CD8-positive, alpha-beta memory T cell (primary cell): Measurements from ENCODE around the gene SRRM2. TPM values are rescaled to one million over a fixed set of nuclear protein-coding genes. Genes with fewer than 3 reads are reported as not detected.

Source experiments
- CTCF ChIA-PET: fragments of 350-600 bp; sonication (Branson Sonifier 250); formaldehyde crosslinking; loops from one replicate; lab custom pipeline; 2021; ENCODE audit warnings: antibody characterized with exemption; lab: Charles Lee
- POLR2A ChIA-PET: fragments of 350-600 bp; sonication (Branson Sonifier 250); formaldehyde crosslinking; loops from one replicate; lab custom pipeline; 2021; ENCODE audit warnings: antibody characterized with exemption; lab: Charles Lee
- DNase-seq, 5 donors: peaks; one replicate each; pipeline versions ENCODE4 v3.0.0 to v3.0.0-alpha.2; 2020 to 2022; ENCODE audit warnings: mixed read lengths in 1 of 5
- H3K27ac ChIP-seq: one replicate; pipeline ENCODE4 v1.7.0; 2013; ENCODE audit warnings: low read depth, mild to moderate bottlenecking, low read length, moderate library complexity
- H3K27me3 ChIP-seq: 2 replicates; pipeline ENCODE4 v1.7.0; 2013; ENCODE audit warnings: low read length, mild to moderate bottlenecking; ENCODE audit not compliant: insufficient read depth, poor library complexity, severe bottlenecking
- H3K36me3 ChIP-seq: 2 replicates; pipeline ENCODE4 v1.7.0; 2013; ENCODE audit warnings: mild to moderate bottlenecking, low read length, moderate library complexity; ENCODE audit not compliant: insufficient read depth
- H3K4me1 ChIP-seq: 2 replicates; pipeline ENCODE4 v1.7.0; 2013; ENCODE audit warnings: mild to moderate bottlenecking, low read length, moderate library complexity; ENCODE audit not compliant: insufficient read depth
- H3K4me3 ChIP-seq: 2 replicates; pipeline ENCODE4 v1.7.0; 2013; ENCODE audit warnings: mild to moderate bottlenecking, low read length
- H3K9me3 ChIP-seq: 2 replicates; pipeline ENCODE4 v1.7.0; 2013; ENCODE audit warnings: mild to moderate bottlenecking, low read length
- H3K27ac Mint-ChIP-seq, 8 donors: one replicate each; pipeline ENCODE4 v1.8.0; 2020 to 2021; ENCODE audit warnings: mixed read lengths in 8 of 8, mild to moderate bottlenecking in 6 of 8, inconsistent platforms in 3 of 8, moderate library complexity in 3 of 8
- H3K27me3 Mint-ChIP-seq, 2 donors: one replicate each; pipeline ENCODE4 v1.8.0; 2020 to 2021; ENCODE audit warnings: mixed read lengths in 2 of 2, mild to moderate bottlenecking in 1 of 2, moderate library complexity in 1 of 2
- H3K36me3 Mint-ChIP-seq, 3 donors: one replicate each; pipeline ENCODE4 v1.8.0; 2020 to 2021; ENCODE audit warnings: mixed read lengths in 3 of 3, inconsistent platforms in 1 of 3, mild to moderate bottlenecking in 1 of 3
- H3K4me1 Mint-ChIP-seq, 3 donors: one replicate each; pipeline ENCODE4 v1.8.0; 2020 to 2021; ENCODE audit warnings: mixed read lengths in 3 of 3, inconsistent platforms in 1 of 3, mild to moderate bottlenecking in 1 of 3
- H3K4me3 Mint-ChIP-seq, 7 donors: one replicate each; pipeline ENCODE4 v1.8.0; 2020 to 2021; ENCODE audit warnings: mixed read lengths in 7 of 7, mild to moderate bottlenecking in 6 of 7, moderate library complexity in 4 of 7, inconsistent platforms in 2 of 7
- H3K9me3 Mint-ChIP-seq, 5 donors: one replicate each; pipeline ENCODE4 v1.8.0; 2020 to 2022; ENCODE audit warnings: mixed read lengths in 5 of 5, mild to moderate bottlenecking in 3 of 5, moderate library complexity in 2 of 5, inconsistent platforms in 1 of 5
- polyA plus RNA-seq: library from polyadenylated mRNA; unstranded; fragments of 300-500 nt; fragmentation: Illumina TruSeq; gene quantifications from one replicate; pipeline ENCODE4 v1.2.3, GENCODE V29; 2021
- total RNA-seq, 2 experiments: library from RNA; stranded (reverse); gene quantifications; one replicate each; pipeline ENCODE4 v1.2.3, GENCODE V29; 2021

The SRRM2 gene
- total and polyA plus RNA-seq, 3 experiments from 2014 or later, result 130 to 529 (median 517) TPM

- H3K4me1 Mint-ChIP-seq, result peaks cover 5 to 9% (median 6%) of the 10 kb centered on the region in 3 donors
- DNase-seq, result no peak
- POLR2A ChIA-PET, result interaction anchor here (0.6 kb wide), 1 partner anchor 60 kb away, joined by 3 read pairs; no protein-coding TSS in a partner anchor
- no peak overlapping the region for H3K27ac ChIP-seq
- no peaks in the 10 kb centered on the region for H3K36me3 ChIP-seq
- H3K4me3 Mint-ChIP-seq, result no peak overlapping the region
- H3K4me3 ChIP-seq, result no peak overlapping the region
- peaks cover 0 to 3% of the 10 kb centered on the region in 2 donors for H3K27me3 Mint-ChIP-seq
- no peaks in the 10 kb centered on the region for H3K36me3 Mint-ChIP-seq
- H3K9me3 ChIP-seq, result no peaks in the 10 kb centered on the region
- H3K9me3 Mint-ChIP-seq, result no peaks in the 10 kb centered on the region
- H3K27ac Mint-ChIP-seq, result no peak overlapping the region
- CTCF ChIA-PET, result no interaction called here
- H3K4me1 ChIP-seq, result no peaks in the 10 kb centered on the region
- no peaks in the 10 kb centered on the region for H3K27me3 ChIP-seq
These were observed 6.5 kb upstream of the SRRM2 start for GRCh38 chr16:2745961-2746360.

GRCh38 chr16:2748757-2749455, 3.5 kb upstream of the SRRM2 start:
- Histone ChIP-seq H3K36me3 (no peaks in the 10 kb centered on the region), H3K4me3 (no peak overlapping the region), H3K4me1 (peaks cover 17% of the 10 kb centered on the region), H3K27ac (no peak overlapping the region), H3K9me3 (no peaks in the 10 kb centered on the region), H3K27me3 (no peaks in the 10 kb centered on the region)
- peaks cover 19 to 30% (median 26%) of the 10 kb centered on the region in 3 donors for H3K4me1 Mint-ChIP-seq
- H3K4me3 Mint-ChIP-seq, result peak overlapping the region in 1 of 7 donors; percentile 30
- H3K27ac Mint-ChIP-seq, result peak overlapping the region in 1 of 8 donors; percentile 99
- no peak for DNase-seq
- ChIA-PET CTCF (no interaction called here), POLR2A (interaction anchor here (0.5 to 6.8 kb wide), 2 partner anchors 28 to 48 kb away, joined by 7 to 55 read pairs; partner anchors contain the start of gene ELOB)
- H3K36me3 Mint-ChIP-seq, result peaks cover 0 to 12% (median 2%) of the 10 kb centered on the region in 3 donors
- H3K27me3 Mint-ChIP-seq, result peaks cover 0 to 10% of the 10 kb centered on the region in 2 donors
- H3K9me3 Mint-ChIP-seq, result peaks cover 0 to 3% (median 0%) of the 10 kb centered on the region in 5 donors

- Histone ChIP-seq H3K4me3 (no peak overlapping the region), H3K4me1 (peaks cover 23% of the 10 kb centered on the region), H3K36me3 (no peaks in the 10 kb centered on the region), H3K27me3 (no peaks in the 10 kb centered on the region), H3K27ac (no peak overlapping the region), H3K9me3 (no peaks in the 10 kb centered on the region)
- H3K4me1 Mint-ChIP-seq, result peaks cover 25 to 36% (median 31%) of the 10 kb centered on the region in 3 donors
- H3K27ac Mint-ChIP-seq, result peak overlapping the region in 4 of 8 donors; percentile 19 to 99 (median 37)
- DNase-seq, result no peak
- peaks cover 0 to 3% (median 0%) of the 10 kb centered on the region in 5 donors for H3K9me3 Mint-ChIP-seq
- peak overlapping the region in 1 of 7 donors; percentile 39 for H3K4me3 Mint-ChIP-seq
- peaks cover 0 to 12% of the 10 kb centered on the region in 2 donors for H3K27me3 Mint-ChIP-seq
- H3K36me3 Mint-ChIP-seq, result peaks cover 0 to 18% (median 4%) of the 10 kb centered on the region in 3 donors
- POLR2A ChIA-PET, result interaction anchor here (6.8 kb wide), 1 partner anchor 28 kb away, joined by 55 read pairs; the partner anchor contains the start of gene ELOB
- CTCF ChIA-PET, result no interaction called here
These were observed 3.0 kb upstream of the SRRM2 start for GRCh38 chr16:2749476-2749875.

- no peak for DNase-seq
- H3K27me3 ChIP-seq, result no peaks in the 10 kb centered on the region
- peak overlapping the region in 3 of 8 donors; percentile 19 to 99 (median 56) for H3K27ac Mint-ChIP-seq
- peaks cover 27% of the 10 kb centered on the region for H3K4me1 ChIP-seq
- H3K9me3 ChIP-seq, result no peaks in the 10 kb centered on the region
- H3K27me3 Mint-ChIP-seq, result peaks cover 0 to 12% of the 10 kb centered on the region in 2 donors
- no peaks in the 10 kb centered on the region for H3K36me3 ChIP-seq
- peak overlapping the region in 1 of 7 donors; percentile 15 for H3K4me3 Mint-ChIP-seq
- H3K9me3 Mint-ChIP-seq, result peaks cover 0 to 3% (median 0%) of the 10 kb centered on the region in 5 donors
- peaks cover 29 to 41% (median 36%) of the 10 kb centered on the region in 3 donors for H3K4me1 Mint-ChIP-seq
- POLR2A ChIA-PET, result interaction anchor here (6.8 kb wide), 1 partner anchor 27 kb away, joined by 55 read pairs; the partner anchor contains the start of gene ELOB
- H3K27ac ChIP-seq, result no peak overlapping the region
- peaks cover 0 to 22% (median 5%) of the 10 kb centered on the region in 3 donors for H3K36me3 Mint-ChIP-seq
- H3K4me3 ChIP-seq, result no peak overlapping the region
- CTCF ChIA-PET, result interaction anchor here (1.0 to 2.0 kb wide), 2 partner anchors 10 to 28 kb away, joined by 4 to 5 read pairs; no protein-coding TSS in a partner anchor
These were observed 2.5 kb upstream of the SRRM2 start for GRCh38 chr16:2749936-2750335.

GRCh38 chr16:2751577-2752034, 832 bp upstream of the SRRM2 start:
- Histone ChIP-seq H3K27me3 (no peaks in the 10 kb centered on the region), H3K9me3 (no peaks in the 10 kb centered on the region), H3K4me3 (peak overlapping the region; percentile 98), H3K36me3 (peaks cover 4% of the 10 kb centered on the region), H3K27ac (peak overlapping the region; percentile 98), H3K4me1 (peaks cover 44% of the 10 kb centered on the region)
- Mint-ChIP-seq H3K27ac (peak overlapping the region; percentile 97 to 99 (median 98)), H3K9me3 (peaks cover 0 to 3% (median 0%) of the 10 kb centered on the region in 5 donors), H3K4me3 (peak overlapping the region; percentile 53 to 98 (median 90)), H3K4me1 (peaks cover 43 to 57% (median 53%) of the 10 kb centered on the region in 3 donors), H3K27me3 (peaks cover 0 to 10% of the 10 kb centered on the region in 2 donors), H3K36me3 (peaks cover 0 to 37% (median 8%) of the 10 kb centered on the region in 3 donors)
- DNase-seq, result no peak
- POLR2A ChIA-PET, result interaction anchor here (0.6 to 6.8 kb wide), 2 partner anchors 26 to 1281 kb away, joined by 3 to 55 read pairs; partner anchors contain the start of gene ELOB
- CTCF ChIA-PET, result interaction anchor here (2.0 kb wide), 1 partner anchor 27 kb away, joined by 5 read pairs; no protein-coding TSS in a partner anchor

GRCh38 chr16:2752850-2753732, 653 bp downstream of the SRRM2 start:
- Histone ChIP-seq H3K27me3 (no peaks in the 10 kb centered on the region), H3K27ac (peak overlapping the region; percentile 98), H3K9me3 (no peaks in the 10 kb centered on the region), H3K36me3 (peaks cover 18% of the 10 kb centered on the region), H3K4me3 (peak overlapping the region; percentile 98), H3K4me1 (peaks cover 50% of the 10 kb centered on the region)
- H3K4me3 Mint-ChIP-seq, result peak overlapping the region; percentile 87 to 98 (median 91)
- peak in 2 of 5 donors; percentile 54 to 78 for DNase-seq
- H3K27me3 Mint-ChIP-seq, result peaks cover 0 to 10% of the 10 kb centered on the region in 2 donors
- CTCF ChIA-PET, result no interaction called here
- peaks cover 54 to 71% (median 66%) of the 10 kb centered on the region in 3 donors for H3K4me1 Mint-ChIP-seq
- POLR2A ChIA-PET, result interaction anchor here (0.6 to 6.8 kb wide), 6 partner anchors 16 to 788 kb away, joined by 3 to 55 read pairs (median 4); partner anchors contain the start of genes ELOB, KCTD5, PRSS27 and RPS2
- H3K36me3 Mint-ChIP-seq, result peaks cover 0 to 52% (median 15%) of the 10 kb centered on the region in 3 donors
- H3K27ac Mint-ChIP-seq, result peak overlapping the region; percentile 77 to 99 (median 95)
- peaks cover 0 to 3% (median 0%) of the 10 kb centered on the region in 5 donors for H3K9me3 Mint-ChIP-seq

GRCh38 chr16:2753733-2754020, 1.2 kb downstream of the SRRM2 start:
- CTCF ChIA-PET, result no interaction called here

More at GRCh38 chr16:2753733-2754020, 1.2 kb downstream of the SRRM2 start:
- Mint-ChIP-seq H3K27me3 (peaks cover 0 to 10% of the 10 kb centered on the region in 2 donors), H3K36me3 (peaks cover 4 to 58% (median 18%) of the 10 kb centered on the region in 3 donors), H3K27ac (peak overlapping the region; percentile 77 to 99 (median 94)), H3K9me3 (peaks cover 0 to 3% (median 0%) of the 10 kb centered on the region in 5 donors), H3K4me1 (peaks cover 57 to 76% (median 69%) of the 10 kb centered on the region in 3 donors), H3K4me3 (peak overlapping the region; percentile 87 to 96 (median 91))
- Histone ChIP-seq H3K9me3 (no peaks in the 10 kb centered on the region), H3K27ac (peak overlapping the region; percentile 98), H3K27me3 (no peaks in the 10 kb centered on the region), H3K4me3 (peak overlapping the region; percentile 77), H3K4me1 (peaks cover 50% of the 10 kb centered on the region), H3K36me3 (peaks cover 22% of the 10 kb centered on the region)
- POLR2A ChIA-PET, result interaction anchor here (1.2 to 6.8 kb wide), 4 partner anchors 15 to 71 kb away, joined by 3 to 55 read pairs (median 4); partner anchors contain the start of genes ELOB and KCTD5
- DNase-seq, result no peak
